ENCODE results near the gene SPNS2. TPM values are rescaled to one million over a fixed set of nuclear protein-coding genes. Genes with fewer than 3 reads are reported as not detected.

SPNS2 gene
- total and polyA plus RNA-seq, 10 of the 15 experiments (the other 5 are each of a cell fraction or from before 2014, with no cell fraction given): 0.04 to 1.1 (median 0.23) TPM; not detected in 2

DNA sequence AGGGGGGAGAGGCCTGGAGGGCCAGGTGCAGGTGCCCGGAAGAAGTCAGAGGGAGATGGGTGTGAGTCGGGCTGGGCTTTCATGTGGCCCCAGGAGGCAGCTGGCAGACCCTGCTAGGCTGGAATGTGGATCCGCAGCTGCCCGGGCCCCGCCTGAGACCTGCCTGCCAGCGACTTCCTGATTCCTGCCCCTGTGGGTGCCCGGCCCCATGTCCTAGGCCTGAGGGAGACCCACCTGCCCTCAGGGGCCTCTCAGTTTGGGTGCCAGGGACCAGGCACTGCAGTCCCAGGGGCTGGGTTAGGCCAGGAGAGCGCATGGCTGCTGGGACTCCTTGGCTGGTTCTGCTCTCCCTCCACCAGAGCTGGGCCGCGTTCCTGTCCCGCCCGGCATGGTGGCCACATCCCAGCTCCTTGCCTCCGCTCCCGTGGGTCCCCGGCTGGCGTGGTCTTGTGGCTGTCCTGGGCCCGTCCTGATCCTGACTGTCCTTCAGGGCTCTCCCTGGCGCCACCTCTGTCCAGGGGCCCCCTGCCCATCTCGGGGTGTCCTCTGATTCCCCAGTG is 22.1 kb upstream of the SPNS2 start:
- no peak overlapping the region for H3K4me3 ChIP-seq
- H4K20me1 ChIP-seq (ENCODE audit: control insufficient read depth, insufficient read depth): no peaks in the 10 kb centered on the region
- no peak overlapping the region for H3K4me2 ChIP-seq (ENCODE audit: control insufficient read depth, insufficient read depth)
- no peak overlapping the region for H3K9ac ChIP-seq (ENCODE audit: control insufficient read depth, insufficient read depth, low read length)
- H2AFZ ChIP-seq (ENCODE audit: control insufficient read depth, low read depth, low read length): no peak overlapping the region
- CTCF ChIA-PET: interaction anchor here (0.7 kb wide), 1 partner anchor 186 kb away, joined by 3 read pairs; no protein-coding TSS in a partner anchor
- POLR2A ChIA-PET: no interaction called here
- in situ Hi-C loops (cut with MboI): no loop called here
- H3K27me3 ChIP-seq (replicated peaks in 1 of 2; ENCODE audit: control insufficient read depth in 2 of 2, insufficient read depth in 2 of 2, low read length in 1 of 2): peaks cover 0 to 2% of the 10 kb centered on the region in 2 experiments; a peak in 3 of 4 replicates
- TF ChIP-seq SRF (IDR thresholded peaks at IDR 0.05; ENCODE audit: low read depth in 2 of 2, low read length in 2 of 2) (no peak), FOXK2 (IDR thresholded peaks at IDR 0.05) (no peak), JUNB (IDR thresholded peaks at IDR 0.05) (no peak), ZNF622 (IDR thresholded peaks at IDR 0.05) (no peak), ASH2L (IDR thresholded peaks at IDR 0.05; ENCODE audit: borderline replicate concordance, low read depth) (no peak), MTA3 (IDR thresholded peaks at IDR 0.05; ENCODE audit: borderline replicate concordance, low read length) (no peak), RELA (IDR thresholded peaks at IDR 0.05; ENCODE audit: borderline replicate concordance, partially characterized antibody) (no peak), NFIC (IDR thresholded peaks at IDR 0.05; ENCODE audit: low read depth, low read length) (no peak)
- TF ChIP-seq, protein P1, sequence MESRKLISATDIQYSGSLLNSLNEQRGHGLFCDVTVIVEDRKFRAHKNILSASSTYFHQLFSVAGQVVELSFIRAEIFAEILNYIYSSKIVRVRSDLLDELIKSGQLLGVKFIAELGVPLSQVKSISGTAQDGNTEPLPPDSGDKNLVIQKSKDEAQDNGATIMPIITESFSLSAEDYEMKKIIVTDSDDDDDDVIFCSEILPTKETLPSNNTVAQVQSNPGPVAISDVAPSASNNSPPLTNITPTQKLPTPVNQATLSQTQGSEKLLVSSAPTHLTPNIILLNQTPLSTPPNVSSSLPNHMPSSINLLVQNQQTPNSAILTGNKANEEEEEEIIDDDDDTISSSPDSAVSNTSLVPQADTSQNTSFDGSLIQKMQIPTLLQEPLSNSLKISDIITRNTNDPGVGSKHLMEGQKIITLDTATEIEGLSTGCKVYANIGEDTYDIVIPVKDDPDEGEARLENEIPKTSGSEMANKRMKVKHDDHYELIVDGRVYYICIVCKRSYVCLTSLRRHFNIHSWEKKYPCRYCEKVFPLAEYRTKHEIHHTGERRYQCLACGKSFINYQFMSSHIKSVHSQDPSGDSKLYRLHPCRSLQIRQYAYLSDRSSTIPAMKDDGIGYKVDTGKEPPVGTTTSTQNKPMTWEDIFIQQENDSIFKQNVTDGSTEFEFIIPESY (IDR thresholded peaks at IDR 0.05): no peak
- TF ChIP-seq, protein P2, sequence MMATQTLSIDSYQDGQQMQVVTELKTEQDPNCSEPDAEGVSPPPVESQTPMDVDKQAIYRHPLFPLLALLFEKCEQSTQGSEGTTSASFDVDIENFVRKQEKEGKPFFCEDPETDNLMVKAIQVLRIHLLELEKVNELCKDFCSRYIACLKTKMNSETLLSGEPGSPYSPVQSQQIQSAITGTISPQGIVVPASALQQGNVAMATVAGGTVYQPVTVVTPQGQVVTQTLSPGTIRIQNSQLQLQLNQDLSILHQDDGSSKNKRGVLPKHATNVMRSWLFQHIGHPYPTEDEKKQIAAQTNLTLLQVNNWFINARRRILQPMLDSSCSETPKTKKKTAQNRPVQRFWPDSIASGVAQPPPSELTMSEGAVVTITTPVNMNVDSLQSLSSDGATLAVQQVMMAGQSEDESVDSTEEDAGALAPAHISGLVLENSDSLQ (IDR thresholded peaks at IDR 0.05): no peak
- FAIRE-seq (no peak), DNase-seq (ENCODE audit: low read depth, low spot score) (no peak), ATAC-seq (no peak)
- intact Hi-C loops (cut with micrococcal nuclease; ENCODE audit: unreplicated experiment): no loop called here
- RAD21 ChIA-PET (ENCODE audit: unreplicated experiment): no interaction called here
- H3K79me2 ChIP-seq (ENCODE audit: control insufficient read depth, insufficient read depth, low read length): no peaks in the 10 kb centered on the region
- no peak overlapping the region for H3K27ac ChIP-seq (ENCODE audit: control insufficient read depth, insufficient read depth)
- H3K36me3 ChIP-seq (ENCODE audit: control insufficient read depth in 2 of 2, insufficient read depth in 2 of 2, low read length in 1 of 2): no peaks in the 10 kb centered on the region
- BruUV-seq (replicated peaks): no TSS peak
- SMC1A ChIA-PET (ENCODE audit: uncharacterized antibody, unreplicated experiment): no interaction called here
- WGBS (ENCODE audit: insufficient coverage, insufficient replicate concordance, low lambda C conversion rate, missing lambda C conversion rate): 51% methylated on average over 19 of the region's 19 CpGs
- H3K4me1 ChIP-seq (ENCODE audit: control insufficient read depth, insufficient read depth, low read length): peaks cover 8% of the 10 kb centered on the region
- no peaks in the 10 kb centered on the region for H3K9me3 ChIP-seq (replicated peaks; ENCODE audit: control insufficient read depth, insufficient read depth, low read length)
